ENCODE results near the gene CADPS.

- TF ChIP-seq POLR2A (IDR thresholded peaks at IDR 0.05; ENCODE audit: low read length) (no peak), GATA1 (IDR thresholded peaks at IDR 0.05; ENCODE audit: low read depth, low read length) (no peak)
Observed at GRCh38 chr3:62534326-62534725, 340.9 kb downstream of the CADPS start.
